Neural cell (in vitro differentiated cells): ENCODE data around the gene TMCO1. TPM values are rescaled to one million over a fixed set of nuclear protein-coding genes. Genes with fewer than 3 reads are reported as not detected.
"Not testable (repeated sequence)": the region's sequence is repeated elsewhere in the genome, so short reads cannot be mapped to it uniquely, and the experiment has no call there.

Source experiments
- H2AFZ ChIP-seq: fragments of 200-600, 300-800 bp; sonication (generic), shearing (Covaris generic); 2 replicates; pipeline ENCODE4 v1.6.0; 2014; ENCODE audit warnings: low read depth, mild to moderate bottlenecking, antibody characterized with exemption, low read length, moderate library complexity
- H3F3A ChIP-seq: fragments of 200-600 bp; shearing (Covaris generic); 2 replicates; pipeline ENCODE4 v1.6.1; 2016; ENCODE audit warnings: mild to moderate bottlenecking, moderate library complexity, mixed read lengths, antibody characterized with exemption, low read length; ENCODE audit not compliant: insufficient read depth, poor library complexity, severe bottlenecking
- H3K27ac ChIP-seq: fragments of 200-600, 300-800 bp; sonication (generic), shearing (Covaris generic); 2 replicates; pipeline ENCODE4 v1.5.1; 2014; ENCODE audit warnings: mild to moderate bottlenecking, low read length, moderate library complexity
- H3K27me3 ChIP-seq: fragments of 300-800, 200-600 bp; sonication (generic), shearing (Covaris generic); 2 replicates; pipeline ENCODE4 v1.6.0; 2014; ENCODE audit warnings: mild to moderate bottlenecking, low read depth, low read length, moderate library complexity; ENCODE audit not compliant: insufficient read depth
- H3K36me3 ChIP-seq: fragments of 300-800, 200-600 bp; sonication (generic), shearing (Covaris generic); 2 replicates; pipeline ENCODE4 v1.5.1; 2014; ENCODE audit warnings: mild to moderate bottlenecking, antibody characterized with exemption, low read length, moderate library complexity; ENCODE audit not compliant: insufficient read depth
- H3K4me2 ChIP-seq: fragments of 300-800, 200-600 bp; sonication (generic), shearing (Covaris generic); 2 replicates; pipeline ENCODE4 v1.6.0; 2014; ENCODE audit warnings: mild to moderate bottlenecking, low read length
- H3K4me3 ChIP-seq: fragments of 300-800, 200-600 bp; sonication (generic), shearing (Covaris generic); 2 replicates; pipeline ENCODE4 v1.5.1; 2014; ENCODE audit warnings: mild to moderate bottlenecking, low read length, moderate library complexity
- H3K79me2 ChIP-seq: fragments of 200-600 bp; shearing (Covaris generic); replicated peaks from 2 replicates; pipeline ENCODE4 v1.6.0; 2014; ENCODE audit warnings: mild to moderate bottlenecking, low read length, moderate library complexity; ENCODE audit not compliant: insufficient read depth
- H3K9ac ChIP-seq: fragments of 300-800, 200-600 bp; sonication (generic), shearing (Covaris generic); 2 replicates; pipeline ENCODE4 v1.6.1; 2016; ENCODE audit warnings: mild to moderate bottlenecking, low read length, mixed read lengths
- H3K9me2 ChIP-seq: fragments of 200-600 bp; shearing (Covaris generic); 2 replicates; pipeline ENCODE4 v1.6.1; 2016; ENCODE audit warnings: mild to moderate bottlenecking, low read length, mixed read lengths; ENCODE audit not compliant: insufficient read depth
- H3K9me3 ChIP-seq: fragments of 200-600, 300-800 bp; sonication (generic), shearing (Covaris generic); 2 replicates; pipeline ENCODE4 v1.6.1; 2016; ENCODE audit warnings: mild to moderate bottlenecking, mixed run types, low read length, moderate library complexity, mixed read lengths
- H4K20me1 ChIP-seq: fragments of 200-600 bp; shearing (Covaris generic); 2 replicates; pipeline ENCODE4 v1.6.1; 2016; ENCODE audit warnings: mild to moderate bottlenecking, mixed run types; ENCODE audit not compliant: insufficient read depth
- CTCF ChIP-seq: fragments of 450-650 bp; IDR thresholded peaks from 2 replicates; pipeline ENCODE4 v1.5.1; 2014; ENCODE audit warnings: antibody characterized with exemption, mild to moderate bottlenecking, moderate library complexity; ENCODE audit not compliant: poor library complexity, severe bottlenecking
- EP300 ChIP-seq: fragments of 450-650 bp; conservative IDR thresholded peaks from 2 replicates; pipeline ENCODE4 v1.6.1; 2014; ENCODE audit warnings: antibody characterized with exemption, mild to moderate bottlenecking, moderate library complexity; ENCODE audit not compliant: poor library complexity, severe bottlenecking
- EZH2 ChIP-seq: fragments of 200-600, 300-800 bp; shearing (Covaris generic), sonication (generic); IDR thresholded peaks from 2 replicates; pipeline ENCODE4 v1.6.1; 2014; ENCODE audit warnings: antibody characterized with exemption, low read length, borderline replicate concordance, mild to moderate bottlenecking; ENCODE audit not compliant: insufficient read depth, poor library complexity, severe bottlenecking
- MXI1 ChIP-seq: fragments of 450-650 bp; conservative IDR thresholded peaks from 2 replicates; pipeline ENCODE4 v1.6.1; 2014; ENCODE audit warnings: antibody characterized with exemption, mild to moderate bottlenecking; ENCODE audit not compliant: poor library complexity, severe bottlenecking
- POLR2AphosphoS5 ChIP-seq: IDR thresholded peaks from 2 replicates; pipeline ENCODE4 v1.6.1; 2012
- RAD21 ChIP-seq: fragments of 450-650 bp; conservative IDR thresholded peaks from 2 replicates; pipeline ENCODE4 v1.6.1; 2014; ENCODE audit warnings: antibody characterized with exemption, mild to moderate bottlenecking, moderate library complexity
- REST ChIP-seq: IDR thresholded peaks from 2 replicates; pipeline ENCODE4 v1.6.1; 2012; ENCODE audit warnings: borderline replicate concordance
- SMC3 ChIP-seq: fragments of 450-650 bp; conservative IDR thresholded peaks from 2 replicates; pipeline ENCODE4 v1.6.1; 2014; ENCODE audit warnings: antibody characterized with exemption, mild to moderate bottlenecking, moderate library complexity; ENCODE audit not compliant: poor library complexity
- TAF1 ChIP-seq: IDR thresholded peaks from 2 replicates; pipeline ENCODE4 v1.6.1; 2012; ENCODE audit warnings: low read depth
- polyA plus RNA-seq: library from polyadenylated mRNA; depleted of rRNA; stranded (reverse); fragments of >200 nt; gene quantifications from 2 replicates; pipeline ENCODE4 v1.2.3, GENCODE V29; 2014

Gene TMCO1
- polyA plus RNA-seq, 1 donor from 2014 or later, result 137 TPM

- Histone ChIP-seq H3K27me3 (no peaks in the 10 kb centered on the region), H3K9me3 (no peaks in the 10 kb centered on the region), H3K4me3 (no peak overlapping the region), H3K4me2 (no peak overlapping the region), H3K9me2 (no peaks in the 10 kb centered on the region), H3F3A (no peaks in the 10 kb centered on the region), H4K20me1 (no peaks in the 10 kb centered on the region), H3K9ac (no peak overlapping the region), H3K79me2 (no peaks in the 10 kb centered on the region), H2AFZ (no peak overlapping the region), H3K36me3 (no peaks in the 10 kb centered on the region), H3K27ac (no peak overlapping the region)
- TF ChIP-seq CTCF (no peak), REST (no peak), MXI1 (no peak), POLR2AphosphoS5 (no peak), EZH2 (no peak), TAF1 (no peak), SMC3 (no peak), RAD21 (no peak), EP300 (no peak)
These were observed 38.9 kb upstream of the TMCO1 start for GRCh38 chr1:165807613-165808012.

- not testable (repeated sequence) for H3K36me3 ChIP-seq, H3K9ac ChIP-seq, H3K4me2 ChIP-seq, H2AFZ ChIP-seq, H3K27me3 ChIP-seq, H3K4me3 ChIP-seq, H3K27ac ChIP-seq, H3K9me3 ChIP-seq, H3K79me2 ChIP-seq, H3F3A ChIP-seq, H4K20me1 ChIP-seq, H3K9me2 ChIP-seq
These were observed 35.8 kb upstream of the TMCO1 start for GRCh38 chr1:165804513-165804912.

- Histone ChIP-seq H3K36me3 (no peaks in the 10 kb centered on the region), H3K9ac (no peak overlapping the region), H2AFZ (no peak overlapping the region), H3K4me2 (no peak overlapping the region), H3K79me2 (no peaks in the 10 kb centered on the region), H3F3A (no peaks in the 10 kb centered on the region), H3K27ac (no peak overlapping the region), H3K9me3 (no peaks in the 10 kb centered on the region), H4K20me1 (no peaks in the 10 kb centered on the region), H3K27me3 (no peaks in the 10 kb centered on the region), H3K9me2 (no peaks in the 10 kb centered on the region), H3K4me3 (no peak overlapping the region)
- TF ChIP-seq SMC3, result no peak
- no peak for TF ChIP-seq RAD21
- TF ChIP-seq POLR2AphosphoS5, result no peak
- no peak for TF ChIP-seq REST
- no peak for TF ChIP-seq EZH2
- TF ChIP-seq TAF1, result no peak
- no peak for TF ChIP-seq CTCF
- no peak for TF ChIP-seq EP300
- no peak for TF ChIP-seq MXI1
These were observed 30.7 kb upstream of the TMCO1 start for GRCh38 chr1:165799387-165799786.
